Endodermal cell (in vitro differentiated cells): Measurements from ENCODE around the gene KRTAP15-1. TPM values are rescaled to one million over a fixed set of nuclear protein-coding genes. Genes with fewer than 3 reads are reported as not detected.

ENCODE experiments used
- DNase-seq: peaks from one replicate; pipeline ENCODE4 v3.0.0-alpha.2; 2017
- H3K27ac ChIP-seq: 2 replicates; pipeline ENCODE4 v1.5.1; 2013; ENCODE audit warnings: mild to moderate bottlenecking, low read depth, low read length, moderate library complexity
- H3K27me3 ChIP-seq: 2 replicates; pipeline ENCODE4 v1.6.1; 2013; ENCODE audit warnings: mild to moderate bottlenecking, low read length, moderate library complexity; ENCODE audit not compliant: insufficient read depth, control insufficient read depth, poor library complexity, severe bottlenecking
- H3K36me3 ChIP-seq: 2 replicates; pipeline ENCODE4 v1.7.0; 2013; ENCODE audit warnings: mild to moderate bottlenecking, low read length, moderate library complexity; ENCODE audit not compliant: control insufficient read depth, insufficient read depth
- H3K4me1 ChIP-seq: one replicate; pipeline ENCODE4 v1.7.0; 2013; ENCODE audit warnings: low read length; ENCODE audit not compliant: control insufficient read depth, insufficient read depth
- H3K4me3 ChIP-seq: 2 replicates; pipeline ENCODE4 v1.5.1; 2013; ENCODE audit warnings: mild to moderate bottlenecking, low read length, moderate library complexity
- H3K9ac ChIP-seq: 2 replicates; pipeline ENCODE4 v1.6.1; 2013; ENCODE audit warnings: mild to moderate bottlenecking, low read length, moderate library complexity; ENCODE audit not compliant: poor library complexity, severe bottlenecking; ENCODE audit errors: extremely low read depth
- H3K9me3 ChIP-seq: 2 replicates; pipeline ENCODE4 v1.6.1; 2013; ENCODE audit warnings: mild to moderate bottlenecking, low read length, moderate library complexity; ENCODE audit not compliant: control insufficient read depth
- H3K27ac Mint-ChIP-seq: 2 replicates; pipeline ENCODE4 v1.8.0; 2020; ENCODE audit warnings: mixed read lengths
- H3K27me3 Mint-ChIP-seq: 2 replicates; pipeline ENCODE4 v1.8.0; 2021; ENCODE audit warnings: mild to moderate bottlenecking, mixed read lengths; ENCODE audit not compliant: insufficient read depth
- H3K36me3 Mint-ChIP-seq: 2 replicates; pipeline ENCODE4 v1.8.0; 2020; ENCODE audit warnings: low read depth, mixed read lengths
- H3K4me1 Mint-ChIP-seq: 2 replicates; pipeline ENCODE4 v1.8.0; 2020; ENCODE audit warnings: mixed read lengths
- H3K4me3 Mint-ChIP-seq: 2 replicates; pipeline ENCODE4 v1.8.0; 2020; ENCODE audit warnings: mild to moderate bottlenecking, moderate library complexity, mixed read lengths
- H3K9me3 Mint-ChIP-seq: 2 replicates; pipeline ENCODE4 v1.8.0; 2020; ENCODE audit warnings: mild to moderate bottlenecking, mixed read lengths
- WGBS, 2 experiments: methylation state at CpG; one replicate each; pipeline versions ENCODE4 v1.1.5 to v1.1.7; 2013; ENCODE audit warnings: missing lambda C conversion rate in 2 of 2, mixed read lengths in 1 of 2; ENCODE audit not compliant: insufficient coverage in 1 of 2, insufficient read length in 1 of 2; 5-methylcytosine and 5-hydroxymethylcytosine counted together
- total RNA-seq, 2 donors: library from RNA; stranded (reverse); fragmentation: NEBNext Ultra II Directional in 1 of 2; extraction: Animal tissue kit (Norgen Biotek cat#: 25700) in 1 of 2; gene quantifications; 2 replicates in 1 of 2; 3 replicates in 1 of 2; pipeline ENCODE4 v1.2.1, GENCODE V29; 2021
- TF ChIP-seq, protein P1 (sequence below): fragments of 200-600 bp; sonication (generic); conservative IDR thresholded peaks from 2 replicates; pipeline ENCODE4 v1.5.0; 2021; ENCODE audit warnings: antibody characterized with exemption, mild to moderate bottlenecking

The KRTAP15-1 gene
- total RNA-seq, 2 donors from 2014 or later, result not detected

GRCh38 chr21:30426731-30427130, 13.3 kb upstream of the KRTAP15-1 start:
- no peaks in the 10 kb centered on the region for H3K36me3 ChIP-seq
- peak; percentile 82 for DNase-seq
- H3K27ac ChIP-seq, result peak overlapping the region; percentile 14
- no peaks in the 10 kb centered on the region for H3K36me3 Mint-ChIP-seq
- peak overlapping the region; percentile 7 for H3K27ac Mint-ChIP-seq
- H3K27me3 Mint-ChIP-seq, result no peaks in the 10 kb centered on the region
- no peaks in the 10 kb centered on the region for H3K27me3 ChIP-seq
- H3K4me3 Mint-ChIP-seq, result no peak overlapping the region
- TF ChIP-seq, protein P1, sequence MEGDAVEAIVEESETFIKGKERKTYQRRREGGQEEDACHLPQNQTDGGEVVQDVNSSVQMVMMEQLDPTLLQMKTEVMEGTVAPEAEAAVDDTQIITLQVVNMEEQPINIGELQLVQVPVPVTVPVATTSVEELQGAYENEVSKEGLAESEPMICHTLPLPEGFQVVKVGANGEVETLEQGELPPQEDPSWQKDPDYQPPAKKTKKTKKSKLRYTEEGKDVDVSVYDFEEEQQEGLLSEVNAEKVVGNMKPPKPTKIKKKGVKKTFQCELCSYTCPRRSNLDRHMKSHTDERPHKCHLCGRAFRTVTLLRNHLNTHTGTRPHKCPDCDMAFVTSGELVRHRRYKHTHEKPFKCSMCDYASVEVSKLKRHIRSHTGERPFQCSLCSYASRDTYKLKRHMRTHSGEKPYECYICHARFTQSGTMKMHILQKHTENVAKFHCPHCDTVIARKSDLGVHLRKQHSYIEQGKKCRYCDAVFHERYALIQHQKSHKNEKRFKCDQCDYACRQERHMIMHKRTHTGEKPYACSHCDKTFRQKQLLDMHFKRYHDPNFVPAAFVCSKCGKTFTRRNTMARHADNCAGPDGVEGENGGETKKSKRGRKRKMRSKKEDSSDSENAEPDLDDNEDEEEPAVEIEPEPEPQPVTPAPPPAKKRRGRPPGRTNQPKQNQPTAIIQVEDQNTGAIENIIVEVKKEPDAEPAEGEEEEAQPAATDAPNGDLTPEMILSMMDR, result no peak
- no peaks in the 10 kb centered on the region for H3K4me1 ChIP-seq
- no peak overlapping the region for H3K9ac ChIP-seq
- peaks cover 10% of the 10 kb centered on the region for H3K9me3 ChIP-seq
- H3K9me3 Mint-ChIP-seq, result peaks cover 3% of the 10 kb centered on the region
- H3K4me3 ChIP-seq, result no peak overlapping the region
- peaks cover 3% of the 10 kb centered on the region for H3K4me1 Mint-ChIP-seq
- 10 to 20% methylated on average over 2 to 3 of the region's 3 CpGs for WGBS, 2 experiments

- no peaks in the 10 kb centered on the region for H3K4me1 ChIP-seq
- H3K9ac ChIP-seq, result no peak within 1 kb of the TSS
- peaks cover 10% of the 10 kb centered on the region for H3K9me3 ChIP-seq
- H3K27me3 ChIP-seq, result no peaks in the 10 kb centered on the region
- no peak within 1 kb of the TSS for H3K27ac Mint-ChIP-seq
- no peaks in the 10 kb centered on the region for H3K36me3 ChIP-seq
- H3K27ac ChIP-seq, result no peak within 1 kb of the TSS
- TF ChIP-seq, protein P1, result no peak
- H3K9me3 Mint-ChIP-seq, result no peaks in the 10 kb centered on the region
- H3K4me3 ChIP-seq, result no peak within 1 kb of the TSS
- no peak within 1 kb of the TSS for H3K4me3 Mint-ChIP-seq
- no peak for DNase-seq
- WGBS, 2 experiments, result 87 to 89% methylated on average over 8 to 9 of the region's 9 CpGs
- H3K4me1 Mint-ChIP-seq, result peaks cover 3% of the 10 kb centered on the region
- H3K27me3 Mint-ChIP-seq, result no peaks in the 10 kb centered on the region
- H3K36me3 Mint-ChIP-seq, result no peaks in the 10 kb centered on the region
Observed at GRCh38 chr21:30430170-30430655, 9.9 kb upstream of the KRTAP15-1 start, which contains the start of gene KRTAP13-4. Gene KRTAP13-4 (plus strand): TSS chr21:30430220. CDS start chr21:30430276, 56 bp downstream.

- Mint-ChIP-seq H3K9me3 (no peaks in the 10 kb centered on the region), H3K4me1 (peaks cover 2% of the 10 kb centered on the region), H3K4me3 (no peak overlapping the region), H3K36me3 (no peaks in the 10 kb centered on the region), H3K27ac (no peak overlapping the region), H3K27me3 (no peaks in the 10 kb centered on the region)
- Histone ChIP-seq H3K9ac (no peak overlapping the region), H3K4me3 (no peak overlapping the region), H3K9me3 (no peaks in the 10 kb centered on the region), H3K27me3 (no peaks in the 10 kb centered on the region), H3K4me1 (no peaks in the 10 kb centered on the region), H3K36me3 (no peaks in the 10 kb centered on the region), H3K27ac (no peak overlapping the region)
- WGBS, 2 experiments, result 37 to 50% methylated on average over 1 to 7 of the region's 10 CpGs
- TF ChIP-seq, protein P1, result peak; percentile 82
- peak; percentile 88 for DNase-seq
Observed at GRCh38 chr21:30434033-30434631, 5.9 kb upstream of the KRTAP15-1 start.
